Measurements from ENCODE around the gene OR7G3. TPM values are rescaled to one million over a fixed set of nuclear protein-coding genes. Genes with fewer than 3 reads are reported as not detected.

OR7G3 gene
- total and polyA plus RNA-seq, 4 donors: not detected

- H3K36me3 ChIP-seq (ENCODE audit: control insufficient read depth in 1 of 2, insufficient read depth in 2 of 2, low read length in 1 of 2): no peaks in the 10 kb centered on the region
- no peaks in the 10 kb centered on the region for H3K4me1 ChIP-seq (ENCODE audit: control insufficient read depth in 1 of 2, insufficient read depth in 2 of 2, low read length in 2 of 2)
- no peak overlapping the region for H3K27ac ChIP-seq (ENCODE audit: low read depth in 1 of 2, low read length in 2 of 2)
- ATAC-seq (ENCODE audit: low FRiP score) (no peak), DNase-seq (no peak)
- no peaks in the 10 kb centered on the region for H3K9me3 ChIP-seq (ENCODE audit: control insufficient read depth, low read length)
- H3K27me3 ChIP-seq (ENCODE audit: control insufficient read depth in 1 of 2, insufficient read depth in 2 of 2, low read length in 1 of 2): no peaks in the 10 kb centered on the region
- WGBS, 2 donors: 63 to 65% methylated on average over 10 of the region's 10 CpGs
- intact Hi-C loops (cut with DNase I): no loop called here
- H3K4me3 ChIP-seq (ENCODE audit: low read length in 2 of 2): no peak overlapping the region
Observed at GRCh38 chr19:9076901-9077300, 49.8 kb downstream of the OR7G3 start.

Other genes starting within 250 kb of the OR7G3 start
- gene MUC16, start 116.5 kb downstream of the OR7G3 start, total RNA-seq: under 1 TPM; 0.03 to 0.45 TPM
- not detected for gene MUC16, start 116.5 kb downstream of the OR7G3 start, polyA plus RNA-seq
- gene OR1M1, start 39.9 kb downstream of the OR7G3 start, total RNA-seq: not detected
- gene OR1M1, start 39.9 kb downstream of the OR7G3 start, polyA plus RNA-seq: not detected
- gene OR7G2, start 19.5 kb downstream of the OR7G3 start, total RNA-seq: not detected
- not detected for gene OR7G2, start 19.5 kb downstream of the OR7G3 start, polyA plus RNA-seq
- not detected for gene OR7G1, start 11.2 kb downstream of the OR7G3 start, total RNA-seq
- not detected for gene OR7G1, start 11.2 kb downstream of the OR7G3 start, polyA plus RNA-seq
- 10 to 100 TPM; 22.6 to 24.6 TPM for gene ZNF317, start 13.4 kb upstream of the OR7G3 start, total RNA-seq
- gene ZNF317, start 13.4 kb upstream of the OR7G3 start, polyA plus RNA-seq: 10 to 100 TPM; 14.9 to 16.5 TPM
- gene OR7D2, start 52.0 kb upstream of the OR7G3 start, total RNA-seq: not detected
- gene OR7D2, start 52.0 kb upstream of the OR7G3 start, polyA plus RNA-seq: not detected
- gene OR7D4, start 92.6 kb upstream of the OR7G3 start, total RNA-seq: not detected
- gene OR7D4, start 92.6 kb upstream of the OR7G3 start, polyA plus RNA-seq: not detected
- gene OR7E24, start 124.0 kb upstream of the OR7G3 start, total RNA-seq: not detected
- gene OR7E24, start 124.0 kb upstream of the OR7G3 start, polyA plus RNA-seq: not detected
- 10 to 100 TPM; 12.1 to 12.4 TPM for gene ZNF699, start 182.9 kb upstream of the OR7G3 start, total RNA-seq
- 1 to 10 TPM; 1.6 to 2.5 TPM for gene ZNF699, start 182.9 kb upstream of the OR7G3 start, polyA plus RNA-seq
- 10 to 100 TPM; 15.4 to 31.1 TPM for gene ZNF559, start 197.2 kb upstream of the OR7G3 start, total RNA-seq
- gene ZNF559, start 197.2 kb upstream of the OR7G3 start, polyA plus RNA-seq: 10 to 100 TPM in 1 of 2 donors, 1 to 10 TPM in 1; 8.1 to 19.4 TPM
- 1 to 10 TPM; 2.0 to 3.6 TPM for gene ZNF177, start 236.1 kb upstream of the OR7G3 start, total RNA-seq
- gene ZNF177, start 236.1 kb upstream of the OR7G3 start, polyA plus RNA-seq: 1 to 10 TPM in 1 of 2 donors, not detected in 1; 5.1 TPM

Data from aorta (tissue), 5 donors.